ENCODE results near the gene NFATC2IP.

Gene NFATC2IP

GRCh38 chr16:29007730-29008593 lies 57.2 kb downstream of the NFATC2IP start:
- DNase-seq, result peak; percentile 68

GRCh38 chr16:29009050-29009837 lies 58.5 kb downstream of the NFATC2IP start:
- no peak for DNase-seq

DNA sequence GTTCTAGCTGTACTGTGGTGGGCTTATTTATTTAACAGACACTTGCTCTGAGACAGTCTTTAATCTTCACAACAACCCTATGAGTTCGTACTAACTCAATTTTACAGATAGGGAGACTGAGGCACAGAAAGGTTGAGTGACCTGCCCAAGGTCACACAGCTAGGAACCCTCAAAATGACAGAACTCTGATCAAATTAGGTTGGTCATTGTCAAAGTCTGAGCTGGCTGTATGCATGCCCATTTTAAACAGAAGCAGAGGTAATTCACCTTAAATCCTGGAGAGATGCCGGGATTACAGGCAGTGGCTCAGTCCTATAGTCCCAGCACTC lies 59.1 kb downstream of the NFATC2IP start:
- DNase-seq, result no peak

DNA sequence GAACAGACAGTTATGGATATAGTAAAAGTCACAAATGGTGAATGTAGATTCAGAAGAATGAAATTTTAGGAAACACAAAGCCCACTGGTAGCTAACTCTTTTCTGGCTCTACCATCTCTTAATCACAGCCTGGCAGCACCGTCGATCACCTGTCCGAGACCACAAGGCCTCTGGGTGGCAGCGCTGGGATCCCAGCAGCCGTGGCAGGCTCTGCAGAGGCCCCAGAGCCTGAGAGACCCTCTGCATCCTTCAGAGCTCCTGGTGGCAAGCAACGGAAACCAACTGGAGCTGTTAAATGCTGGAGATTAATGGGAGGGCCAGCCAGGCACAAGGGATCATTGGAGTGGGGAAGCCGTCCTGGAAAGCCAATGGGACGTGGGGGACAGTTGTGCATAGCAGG lies 60.4 kb downstream of the NFATC2IP start:
- DNase-seq, result no peak

DNA sequence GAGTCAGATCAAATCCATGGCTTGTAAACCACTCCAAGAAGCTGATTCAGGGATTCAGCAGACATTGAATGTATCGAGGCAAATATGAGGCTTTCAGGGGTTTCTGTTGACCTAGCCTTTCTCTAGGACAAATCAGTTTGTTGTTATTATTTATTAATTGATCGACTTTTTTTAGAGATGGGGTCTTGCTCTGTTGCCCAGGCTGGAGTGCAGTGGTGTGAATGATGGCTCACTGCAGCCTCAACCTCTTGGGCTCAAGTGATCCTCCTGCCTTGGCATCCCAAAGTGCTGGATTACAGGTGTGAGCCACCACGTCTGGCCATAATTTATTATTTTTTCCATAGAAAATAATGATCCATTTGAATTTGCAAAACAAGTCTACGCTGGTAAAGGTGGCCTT lies 61.1 kb downstream of the NFATC2IP start:
- DNase-seq, result no peak

DNA sequence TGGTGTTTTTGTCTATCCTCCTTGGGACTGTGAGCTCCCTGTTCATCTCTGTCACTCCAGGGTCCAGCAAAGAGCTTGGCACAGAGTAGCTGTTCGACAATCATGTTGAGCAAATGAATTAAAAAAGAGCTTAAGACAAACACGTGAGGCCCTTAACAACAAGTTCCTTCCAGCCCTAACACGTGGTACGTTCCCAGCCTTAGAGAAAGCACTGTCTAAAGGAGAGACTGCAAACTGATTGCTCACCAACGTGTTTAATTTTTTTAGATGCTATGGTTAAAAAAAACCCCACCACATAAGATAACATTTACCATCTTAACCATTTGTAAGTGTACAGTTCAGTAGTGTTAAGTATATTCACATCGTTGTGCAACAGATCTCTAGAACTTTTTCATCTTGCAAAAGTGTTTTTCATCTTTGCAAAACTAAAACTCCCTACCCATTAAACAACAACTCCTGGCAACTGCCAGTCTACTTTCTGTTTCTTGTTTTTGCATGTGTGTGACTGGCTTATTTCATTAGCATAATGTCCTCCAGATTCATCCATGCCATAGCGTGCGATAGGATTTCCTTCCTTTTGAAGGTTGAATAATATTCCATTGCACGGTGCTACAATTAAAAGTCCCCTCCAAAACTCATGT lies 62.3 kb downstream of the NFATC2IP start:
- DNase-seq, result no peak

DNA sequence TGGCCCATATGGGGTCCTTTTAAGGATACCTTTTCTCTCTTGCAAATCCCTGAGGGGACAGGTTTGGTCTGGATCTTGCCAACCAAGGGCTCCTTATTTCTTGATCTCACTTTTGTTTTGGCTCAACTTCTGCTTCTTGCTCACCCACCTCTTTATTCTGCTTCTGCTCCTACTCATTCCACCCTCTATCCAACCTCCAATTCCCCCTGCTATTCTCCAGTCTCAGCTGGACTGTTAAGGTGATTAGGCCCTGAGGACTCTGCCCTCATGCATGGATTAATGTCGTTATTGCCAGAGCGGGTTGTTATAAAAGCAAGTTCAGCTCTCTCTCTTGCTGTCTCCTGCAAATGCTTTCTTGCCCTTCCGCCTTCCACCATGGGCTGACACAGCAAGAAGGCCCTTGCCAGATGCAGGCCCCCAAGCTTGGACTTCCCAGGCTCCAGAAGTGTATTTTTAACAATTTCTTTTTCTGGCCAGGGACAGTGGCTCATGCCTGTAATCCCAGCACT lies 63.9 kb downstream of the NFATC2IP start:
- no peak for DNase-seq
